ENCODE results near the gene OTUD5.
"Not testable (repeated sequence)": the region's sequence is repeated elsewhere in the genome, so short reads cannot be mapped to it uniquely, and the experiment has no call there.

The OTUD5 gene

DNA sequence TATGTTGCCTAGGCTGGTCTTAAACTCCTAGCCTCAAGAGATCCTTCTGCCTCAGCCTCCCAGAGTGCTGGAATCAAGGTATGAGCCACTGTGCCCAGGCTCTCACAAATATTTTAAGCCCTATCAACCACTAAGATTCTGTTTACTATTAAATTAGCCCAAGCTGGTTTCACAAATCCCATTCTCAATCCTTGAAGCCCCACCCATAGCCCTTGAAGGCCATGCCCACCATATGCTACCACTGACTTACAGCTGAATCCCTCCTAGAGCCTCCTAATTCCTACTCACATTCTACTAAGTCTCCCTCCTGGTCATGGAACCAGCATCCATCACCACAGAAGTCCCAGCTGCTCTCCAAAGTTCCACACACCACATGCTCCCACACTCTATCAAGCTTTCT is 34.9 kb upstream of the OTUD5 start:
- H3K9me3 ChIP-seq (ENCODE audit: control insufficient read depth, low read length), result no peaks in the 10 kb centered on the region
- H3K4me3 ChIP-seq (ENCODE audit: insufficient read depth, low read depth, low read length, poor library complexity, severe bottlenecking), result no peak overlapping the region
- H3K27me3 ChIP-seq (replicated peaks; ENCODE audit: control insufficient read depth, insufficient read depth, low read length, poor library complexity, severe bottlenecking), result no peaks in the 10 kb centered on the region
- H3K27ac ChIP-seq (ENCODE audit: insufficient read depth, low read length, poor library complexity, severe bottlenecking), result no peak overlapping the region
- H3K4me1 ChIP-seq (ENCODE audit: control insufficient read depth, insufficient read depth, low read length, poor library complexity, severe bottlenecking), result no peaks in the 10 kb centered on the region
- H3K36me3 ChIP-seq (ENCODE audit: control insufficient read depth, insufficient read depth, low read length), result peaks cover 34% of the 10 kb centered on the region
- no peak for DNase-seq

DNA sequence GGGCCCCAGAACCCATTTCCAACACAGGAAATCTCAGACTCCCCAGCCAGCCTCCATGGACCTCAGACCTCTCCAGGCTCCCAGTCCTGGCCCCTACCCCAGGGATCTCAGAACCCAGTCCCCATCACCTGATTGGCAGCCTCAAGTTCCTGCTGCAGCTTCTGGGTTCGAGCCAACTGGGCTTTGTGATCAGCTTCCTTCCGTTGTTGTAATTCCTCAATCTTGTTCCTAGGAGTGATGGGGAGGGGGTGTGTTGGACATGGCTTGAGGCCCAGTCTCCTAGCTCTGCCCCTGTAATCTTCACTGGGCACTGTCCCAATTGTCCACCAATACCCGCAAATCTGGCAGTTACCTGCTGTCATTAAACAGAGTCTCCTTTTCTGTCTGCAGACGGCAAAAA is 32.1 kb upstream of the OTUD5 start:
- Histone ChIP-seq H3K4me1 (ENCODE audit: control insufficient read depth, insufficient read depth, low read length, poor library complexity, severe bottlenecking) (no peaks in the 10 kb centered on the region), H3K27ac (ENCODE audit: insufficient read depth, low read length, poor library complexity, severe bottlenecking) (no peak overlapping the region), H3K36me3 (ENCODE audit: control insufficient read depth, insufficient read depth, low read length) (peaks cover 32% of the 10 kb centered on the region), H3K4me3 (ENCODE audit: insufficient read depth, low read depth, low read length, poor library complexity, severe bottlenecking) (no peak overlapping the region), H3K9me3 (ENCODE audit: control insufficient read depth, low read length) (no peaks in the 10 kb centered on the region), H3K27me3 (replicated peaks; ENCODE audit: control insufficient read depth, insufficient read depth, low read length, poor library complexity, severe bottlenecking) (no peaks in the 10 kb centered on the region)
- no peak for DNase-seq

DNA sequence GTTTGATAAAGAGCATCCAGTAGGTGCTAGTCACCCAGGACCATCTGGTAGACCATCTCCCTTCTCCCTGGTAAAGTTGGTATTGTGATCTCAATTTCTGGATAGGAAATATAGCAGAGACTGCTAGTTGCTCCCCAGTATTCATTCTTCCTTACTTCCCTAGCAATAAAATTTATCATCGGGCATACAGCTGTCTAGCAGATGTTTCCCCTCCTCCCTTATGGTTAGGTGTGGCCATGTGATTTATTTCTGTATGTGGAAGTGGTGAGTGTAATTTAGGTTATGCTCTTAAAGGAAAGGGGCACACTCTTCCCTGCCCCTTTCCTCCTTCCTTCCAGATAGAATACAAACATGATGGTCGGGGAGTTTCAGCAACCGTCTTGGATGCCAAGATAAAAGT is 26.5 kb upstream of the OTUD5 start:
- H3K4me3 ChIP-seq (ENCODE audit: insufficient read depth, low read depth, low read length, poor library complexity, severe bottlenecking), result no peak overlapping the region
- peaks cover 34% of the 10 kb centered on the region for H3K36me3 ChIP-seq (ENCODE audit: control insufficient read depth, insufficient read depth, low read length)
- H3K4me1 ChIP-seq (ENCODE audit: control insufficient read depth, insufficient read depth, low read length, poor library complexity, severe bottlenecking), result no peaks in the 10 kb centered on the region
- H3K9me3 ChIP-seq (ENCODE audit: control insufficient read depth, low read length), result no peaks in the 10 kb centered on the region
- no peak for DNase-seq
- H3K27me3 ChIP-seq (replicated peaks; ENCODE audit: control insufficient read depth, insufficient read depth, low read length, poor library complexity, severe bottlenecking), result no peaks in the 10 kb centered on the region
- no peak overlapping the region for H3K27ac ChIP-seq (ENCODE audit: insufficient read depth, low read length, poor library complexity, severe bottlenecking)

DNA sequence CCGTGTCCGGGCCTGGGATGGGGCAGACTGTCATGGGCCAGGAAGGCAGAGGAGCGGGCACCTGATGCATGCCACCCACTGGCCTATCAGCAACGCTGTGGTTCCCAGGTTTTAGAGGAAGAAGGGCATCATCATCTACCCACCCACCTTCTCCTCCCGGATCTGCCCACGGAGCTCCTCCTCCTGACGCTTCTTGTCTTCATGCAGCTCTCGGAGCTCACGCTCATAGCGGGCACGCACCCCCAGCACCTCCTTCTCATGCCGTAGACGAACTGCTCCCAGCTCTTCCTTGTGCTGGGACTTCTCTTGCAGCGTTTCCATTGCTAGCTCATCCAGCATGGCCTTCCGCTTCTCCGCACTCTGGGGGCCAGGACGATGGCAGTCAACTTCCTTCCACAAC is 25.7 kb upstream of the OTUD5 start:
- DNase-seq, result no peak
- no peaks in the 10 kb centered on the region for H3K4me1 ChIP-seq (ENCODE audit: control insufficient read depth, insufficient read depth, low read length, poor library complexity, severe bottlenecking)
- no peaks in the 10 kb centered on the region for H3K27me3 ChIP-seq (replicated peaks; ENCODE audit: control insufficient read depth, insufficient read depth, low read length, poor library complexity, severe bottlenecking)
- no peak overlapping the region for H3K27ac ChIP-seq (ENCODE audit: insufficient read depth, low read length, poor library complexity, severe bottlenecking)
- peaks cover 37% of the 10 kb centered on the region for H3K36me3 ChIP-seq (ENCODE audit: control insufficient read depth, insufficient read depth, low read length)
- H3K4me3 ChIP-seq (ENCODE audit: insufficient read depth, low read depth, low read length, poor library complexity, severe bottlenecking), result no peak overlapping the region
- no peaks in the 10 kb centered on the region for H3K9me3 ChIP-seq (ENCODE audit: control insufficient read depth, low read length)

DNA sequence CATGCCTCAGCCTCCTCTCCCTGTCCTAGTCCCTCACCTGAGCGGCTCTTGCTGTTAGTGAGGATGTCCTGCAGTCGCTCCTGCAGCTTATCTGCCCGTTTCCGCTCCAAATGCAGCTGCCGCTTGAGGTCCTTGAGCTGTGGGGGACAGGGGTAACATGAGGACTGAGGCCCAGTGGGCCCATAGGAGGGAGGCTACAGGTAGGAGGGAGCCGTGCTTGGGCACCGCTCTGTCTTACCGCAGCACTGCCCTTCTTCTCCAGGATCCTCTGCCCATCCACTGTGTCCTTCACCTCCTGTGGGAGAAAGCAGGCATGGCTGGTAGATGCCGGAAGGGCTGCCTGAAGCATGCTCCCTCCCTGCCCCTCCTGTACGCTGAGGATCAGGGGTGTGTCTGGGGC is 23.8 kb upstream of the OTUD5 start:
- Histone ChIP-seq H3K4me1 (ENCODE audit: control insufficient read depth, insufficient read depth, low read length, poor library complexity, severe bottlenecking) (no peaks in the 10 kb centered on the region), H3K4me3 (ENCODE audit: insufficient read depth, low read depth, low read length, poor library complexity, severe bottlenecking) (no peak overlapping the region), H3K27ac (ENCODE audit: insufficient read depth, low read length, poor library complexity, severe bottlenecking) (no peak overlapping the region), H3K27me3 (replicated peaks; ENCODE audit: control insufficient read depth, insufficient read depth, low read length, poor library complexity, severe bottlenecking) (no peaks in the 10 kb centered on the region), H3K36me3 (ENCODE audit: control insufficient read depth, insufficient read depth, low read length) (peaks cover 37% of the 10 kb centered on the region), H3K9me3 (ENCODE audit: control insufficient read depth, low read length) (no peaks in the 10 kb centered on the region)
- no peak for DNase-seq

DNA sequence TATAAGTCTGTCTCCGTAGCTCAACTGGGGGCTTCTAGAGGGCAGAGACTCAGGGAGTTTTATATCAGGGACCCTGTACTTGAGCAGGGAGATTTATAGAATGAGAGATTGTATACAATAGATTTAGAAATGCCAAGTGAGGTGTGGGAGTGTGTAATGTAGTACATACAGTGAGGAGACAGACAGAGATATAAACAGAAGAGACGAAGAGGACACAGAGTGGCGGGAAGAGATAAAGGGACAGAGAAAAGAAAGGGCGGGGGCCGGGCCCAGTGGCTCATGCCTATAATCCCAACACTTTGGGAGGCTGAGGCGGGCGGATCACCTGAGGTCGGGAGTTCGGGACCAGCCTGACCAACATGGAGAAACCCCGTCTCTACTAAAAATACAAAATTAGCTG is 22.9 kb upstream of the OTUD5 start:
- not testable (repeated sequence) for H3K27me3 ChIP-seq (replicated peaks; ENCODE audit: control insufficient read depth, insufficient read depth, low read length, poor library complexity, severe bottlenecking); H3K27ac ChIP-seq (ENCODE audit: insufficient read depth, low read length, poor library complexity, severe bottlenecking); H3K4me3 ChIP-seq (ENCODE audit: insufficient read depth, low read depth, low read length, poor library complexity, severe bottlenecking); H3K9me3 ChIP-seq (ENCODE audit: control insufficient read depth, low read length); DNase-seq; H3K4me1 ChIP-seq (ENCODE audit: control insufficient read depth, insufficient read depth, low read length, poor library complexity, severe bottlenecking)
- H3K36me3 ChIP-seq (ENCODE audit: control insufficient read depth, insufficient read depth, low read length), result peaks cover 32% of the 10 kb centered on the region

DNA sequence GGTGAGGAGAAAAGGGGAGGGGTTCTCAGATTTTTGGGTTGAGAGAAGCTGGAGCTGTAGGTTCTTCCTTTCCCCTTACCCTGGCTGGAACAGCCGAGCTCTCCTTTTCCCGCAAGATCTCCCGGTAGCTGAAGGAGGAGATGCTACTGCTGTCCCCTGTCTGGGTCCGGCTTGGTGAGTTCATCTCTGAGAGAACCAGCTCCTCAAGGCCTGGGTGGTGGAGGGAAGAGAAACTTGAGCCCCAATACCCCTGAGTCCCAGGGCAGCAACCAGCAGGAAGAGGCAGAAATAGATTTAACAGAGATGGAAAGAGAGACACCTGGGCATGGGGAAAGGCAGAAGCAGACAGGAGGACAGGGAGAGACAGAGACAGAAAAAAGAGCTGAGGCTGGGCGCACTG is 20.8 kb upstream of the OTUD5 start:
- Histone ChIP-seq H3K36me3 (ENCODE audit: control insufficient read depth, insufficient read depth, low read length) (peaks cover 23% of the 10 kb centered on the region), H3K4me1 (ENCODE audit: control insufficient read depth, insufficient read depth, low read length, poor library complexity, severe bottlenecking) (no peaks in the 10 kb centered on the region), H3K27me3 (replicated peaks; ENCODE audit: control insufficient read depth, insufficient read depth, low read length, poor library complexity, severe bottlenecking) (no peaks in the 10 kb centered on the region), H3K9me3 (ENCODE audit: control insufficient read depth, low read length) (no peaks in the 10 kb centered on the region), H3K27ac (ENCODE audit: insufficient read depth, low read length, poor library complexity, severe bottlenecking) (no peak overlapping the region), H3K4me3 (ENCODE audit: insufficient read depth, low read depth, low read length, poor library complexity, severe bottlenecking) (no peak overlapping the region)
- DNase-seq, result no peak

DNA sequence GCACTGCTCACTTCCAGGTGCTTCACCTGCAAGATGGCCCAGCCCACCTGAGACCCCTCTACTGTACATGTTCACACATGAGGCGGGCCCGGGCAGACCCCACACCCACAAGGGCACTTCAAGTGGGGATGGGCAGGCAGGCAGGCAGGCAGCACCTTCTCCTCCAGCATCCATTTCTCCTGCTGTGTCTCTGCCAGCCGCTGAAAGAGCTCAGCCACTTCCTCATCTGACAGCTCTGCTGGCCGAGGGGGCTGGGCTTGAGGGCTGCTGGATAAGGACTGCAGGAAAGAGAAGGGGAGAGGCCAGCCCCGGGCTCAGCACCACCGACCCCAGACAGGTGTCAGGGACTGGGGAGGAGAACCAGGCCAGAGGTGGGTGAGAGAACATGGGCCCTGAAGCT is 18.7 kb upstream of the OTUD5 start:
- no peak for DNase-seq
- Histone ChIP-seq H3K36me3 (ENCODE audit: control insufficient read depth, insufficient read depth, low read length) (peaks cover 9% of the 10 kb centered on the region), H3K4me1 (ENCODE audit: control insufficient read depth, insufficient read depth, low read length, poor library complexity, severe bottlenecking) (no peaks in the 10 kb centered on the region), H3K27me3 (replicated peaks; ENCODE audit: control insufficient read depth, insufficient read depth, low read length, poor library complexity, severe bottlenecking) (no peaks in the 10 kb centered on the region), H3K4me3 (ENCODE audit: insufficient read depth, low read depth, low read length, poor library complexity, severe bottlenecking) (no peak overlapping the region), H3K9me3 (ENCODE audit: control insufficient read depth, low read length) (no peaks in the 10 kb centered on the region), H3K27ac (ENCODE audit: insufficient read depth, low read length, poor library complexity, severe bottlenecking) (no peak overlapping the region)

DNA sequence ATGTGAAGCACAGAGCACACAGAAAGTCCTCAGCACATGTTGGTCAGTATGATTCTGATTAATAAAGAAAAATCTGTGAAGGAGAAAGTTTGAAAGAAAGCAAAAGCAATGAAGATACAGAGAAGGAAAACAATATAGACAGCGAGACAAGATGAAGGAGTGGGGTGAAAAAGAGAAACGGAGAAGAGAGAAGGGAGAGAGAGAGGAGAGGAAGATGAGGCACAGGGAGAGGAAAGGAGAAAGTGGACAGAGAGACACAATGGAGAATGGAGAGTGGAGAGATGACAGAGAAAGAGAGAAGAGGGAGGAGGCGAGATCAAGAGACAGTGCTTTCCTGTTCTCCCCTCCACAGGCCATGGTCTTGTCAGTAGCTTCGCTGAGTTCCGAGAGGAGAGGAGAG is 18.1 kb upstream of the OTUD5 start:
- no peaks in the 10 kb centered on the region for H3K9me3 ChIP-seq (ENCODE audit: control insufficient read depth, low read length)
- H3K4me1 ChIP-seq (ENCODE audit: control insufficient read depth, insufficient read depth, low read length, poor library complexity, severe bottlenecking), result no peaks in the 10 kb centered on the region
- H3K36me3 ChIP-seq (ENCODE audit: control insufficient read depth, insufficient read depth, low read length), result peaks cover 7% of the 10 kb centered on the region
- H3K27me3 ChIP-seq (replicated peaks; ENCODE audit: control insufficient read depth, insufficient read depth, low read length, poor library complexity, severe bottlenecking), result no peaks in the 10 kb centered on the region
- no peak for DNase-seq
- no peak overlapping the region for H3K27ac ChIP-seq (ENCODE audit: insufficient read depth, low read length, poor library complexity, severe bottlenecking)
- no peak overlapping the region for H3K4me3 ChIP-seq (ENCODE audit: insufficient read depth, low read depth, low read length, poor library complexity, severe bottlenecking)

DNA sequence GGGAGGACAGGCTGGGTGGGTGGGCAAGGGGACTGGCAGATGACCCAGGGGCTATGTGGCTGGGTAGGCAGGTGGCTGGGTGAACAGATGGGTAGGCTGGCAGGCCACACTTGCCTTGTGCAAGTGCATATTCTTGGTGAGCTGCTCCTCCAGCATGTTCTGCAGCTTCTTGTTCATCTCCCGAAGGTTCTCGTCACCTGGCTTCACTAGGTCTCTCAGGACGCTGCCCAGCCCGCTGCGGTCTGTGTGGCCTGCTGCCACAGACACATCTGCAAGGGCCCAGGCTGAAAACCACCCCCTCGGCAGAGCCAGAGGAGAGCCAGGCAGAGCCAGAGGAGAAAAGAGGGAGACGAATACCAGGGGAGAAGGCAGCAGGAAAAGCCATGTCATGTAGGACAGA is 17.6 kb upstream of the OTUD5 start:
- Histone ChIP-seq H3K36me3 (ENCODE audit: control insufficient read depth, insufficient read depth, low read length) (peaks cover 7% of the 10 kb centered on the region), H3K4me1 (ENCODE audit: control insufficient read depth, insufficient read depth, low read length, poor library complexity, severe bottlenecking) (no peaks in the 10 kb centered on the region), H3K9me3 (ENCODE audit: control insufficient read depth, low read length) (no peaks in the 10 kb centered on the region), H3K4me3 (ENCODE audit: insufficient read depth, low read depth, low read length, poor library complexity, severe bottlenecking) (no peak overlapping the region), H3K27ac (ENCODE audit: insufficient read depth, low read length, poor library complexity, severe bottlenecking) (no peak overlapping the region), H3K27me3 (replicated peaks; ENCODE audit: control insufficient read depth, insufficient read depth, low read length, poor library complexity, severe bottlenecking) (no peaks in the 10 kb centered on the region)
- DNase-seq, result no peak

DNA sequence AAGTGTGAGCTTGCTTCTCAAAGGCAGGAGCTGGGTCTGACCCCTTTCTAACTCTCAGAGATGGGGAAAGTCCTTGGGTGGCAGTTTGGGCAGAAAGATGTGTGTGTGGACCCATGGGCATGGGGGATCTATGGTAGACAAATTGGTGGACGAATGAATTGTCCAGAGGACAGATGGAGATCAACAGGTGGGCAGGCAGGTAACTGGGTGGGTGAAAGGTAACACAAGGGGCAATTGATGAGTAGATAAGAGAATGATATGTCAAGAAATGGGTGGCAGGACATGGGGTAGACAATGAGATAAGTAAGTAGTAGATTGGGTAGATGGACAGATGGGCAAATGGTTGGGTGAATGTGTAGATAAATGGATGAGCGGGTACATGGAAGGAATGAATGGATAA is 17.2 kb upstream of the OTUD5 start:
- H3K36me3 ChIP-seq (ENCODE audit: control insufficient read depth, insufficient read depth, low read length), result peaks cover 7% of the 10 kb centered on the region
- no peak overlapping the region for H3K4me3 ChIP-seq (ENCODE audit: insufficient read depth, low read depth, low read length, poor library complexity, severe bottlenecking)
- H3K4me1 ChIP-seq (ENCODE audit: control insufficient read depth, insufficient read depth, low read length, poor library complexity, severe bottlenecking), result no peaks in the 10 kb centered on the region
- H3K9me3 ChIP-seq (ENCODE audit: control insufficient read depth, low read length), result no peaks in the 10 kb centered on the region
- no peak overlapping the region for H3K27ac ChIP-seq (ENCODE audit: insufficient read depth, low read length, poor library complexity, severe bottlenecking)
- no peak for DNase-seq
- no peaks in the 10 kb centered on the region for H3K27me3 ChIP-seq (replicated peaks; ENCODE audit: control insufficient read depth, insufficient read depth, low read length, poor library complexity, severe bottlenecking)

Measured in effector memory CD4-positive, alpha-beta T cell (primary cell).